OCI-LY3 (cell line): ENCODE data around the gene HLTF.

Source experiments
- H2AFZ ChIP-seq: fragments of 200-600, 300-600 bp; shearing (Covaris generic); 2 replicates; pipeline ENCODE4 v1.6.0; 2014; ENCODE audit warnings: antibody characterized with exemption, low read depth, low read length
- H3K27ac ChIP-seq: fragments of 200-600, 300-600 bp; sonication (generic); 2 replicates; pipeline ENCODE4 v1.5.1; 2014; ENCODE audit warnings: mild to moderate bottlenecking, low read length, moderate library complexity, mixed read lengths
- H3K27me3 ChIP-seq: fragments of 200-600, 300-600 bp; sonication (generic); 2 replicates; pipeline ENCODE4 v1.6.1; 2014; ENCODE audit warnings: low read depth, low read length, mixed read lengths
- H3K36me3 ChIP-seq: fragments of 200-600, 300-600 bp; sonication (generic); replicated peaks from 2 replicates; pipeline ENCODE3; 2014; ENCODE audit warnings: low read depth, low read length, mixed read lengths
- H3K4me1 ChIP-seq: fragments of 300-600, 200-600 bp; sonication (generic); 2 replicates; pipeline ENCODE4 v1.6.1; 2014; ENCODE audit warnings: low read length, mixed read lengths
- H3K4me2 ChIP-seq: fragments of 200-600, 300-600 bp; sonication (generic); 2 replicates; pipeline ENCODE4 v1.6.1; 2014; ENCODE audit warnings: low read length, mixed read lengths
- H3K4me3 ChIP-seq: fragments of 300-600, 200-600 bp; sonication (generic); 2 replicates; pipeline ENCODE4 v1.5.1; 2014; ENCODE audit warnings: antibody characterized with exemption, mild to moderate bottlenecking, low read length, moderate library complexity
- H3K79me2 ChIP-seq: fragments of 300-600, 200-600 bp; shearing (Covaris generic); 2 replicates; pipeline ENCODE4 v1.6.1; 2014; ENCODE audit warnings: mild to moderate bottlenecking, low read length, mixed read lengths
- H3K9ac ChIP-seq: fragments of 300-600, 200-600 bp; shearing (Covaris generic); 2 replicates; pipeline ENCODE4 v1.6.0; 2014; ENCODE audit warnings: mild to moderate bottlenecking, low read length, moderate library complexity
- H3K9me3 ChIP-seq: fragments of 200-600, 300-600 bp; shearing (Covaris generic); 2 replicates; pipeline ENCODE4 v1.6.1; 2014; ENCODE audit warnings: low read length, mixed read lengths; ENCODE audit not compliant: insufficient read depth
- H4K20me1 ChIP-seq: fragments of 200-600, 300-600 bp; sonication (generic); 2 replicates; pipeline ENCODE4 v1.6.1; 2016; ENCODE audit warnings: low read length, mixed read lengths; ENCODE audit not compliant: insufficient read depth
- EZH2phosphoT487 ChIP-seq: fragments of 200-600 bp; shearing (Covaris generic); IDR thresholded peaks from 2 replicates; pipeline ENCODE4 v1.6.1; 2018; ENCODE audit warnings: antibody characterized with exemption, mixed run types, low read depth
- TF ChIP-seq, protein P1 (sequence below): fragments of 200-600, 300-600 bp; sonication (generic); IDR thresholded peaks from 2 replicates; pipeline ENCODE4 v1.5.1; 2014; ENCODE audit warnings: antibody characterized with exemption, low read length, low read depth

Gene HLTF

DNA sequence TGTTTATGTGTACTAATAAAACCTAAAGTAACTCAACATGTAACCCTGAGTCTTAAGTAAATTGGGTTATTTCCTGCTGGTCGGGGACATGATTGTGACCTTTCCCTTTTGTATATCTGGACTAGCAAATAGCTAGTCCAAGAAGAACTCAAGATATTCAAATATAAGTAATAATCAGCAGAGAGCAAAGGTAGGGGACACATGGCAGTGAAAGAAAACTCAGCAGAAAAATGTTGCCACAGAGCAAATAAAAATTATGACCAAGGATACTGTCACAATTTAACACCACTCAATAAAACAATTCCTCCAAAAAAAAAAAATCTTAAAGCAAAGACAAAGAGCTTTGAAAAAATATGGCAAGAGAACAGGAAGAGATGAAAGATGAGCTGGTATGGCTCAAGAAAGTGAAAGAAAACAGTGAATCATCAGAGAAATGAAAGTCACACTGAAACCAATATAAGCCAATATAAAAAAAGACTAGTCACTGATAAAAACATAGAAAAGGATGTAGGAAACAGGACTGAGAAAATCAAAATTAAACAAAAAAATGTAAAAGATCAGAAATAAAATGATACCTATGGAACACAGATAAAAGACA is 43.4 kb downstream of the HLTF start:
- Histone ChIP-seq H3K9ac (peak overlapping the region; percentile 24; the same call in 1 of the 2 replicates), H3K4me2 (peak overlapping the region; percentile 61), H3K9me3 (no peaks in the 10 kb centered on the region), H4K20me1 (no peaks in the 10 kb centered on the region), H3K79me2 (no peaks in the 10 kb centered on the region), H3K36me3 (peaks cover 8% of the 10 kb centered on the region), H3K27me3 (no peaks in the 10 kb centered on the region), H3K4me1 (peaks cover 49% of the 10 kb centered on the region), H3K27ac (peak overlapping the region; percentile 34), H3K4me3 (peak overlapping the region; percentile 27), H2AFZ (no peak overlapping the region; the same call in 1 of the 2 replicates)
- TF ChIP-seq, protein P1, sequence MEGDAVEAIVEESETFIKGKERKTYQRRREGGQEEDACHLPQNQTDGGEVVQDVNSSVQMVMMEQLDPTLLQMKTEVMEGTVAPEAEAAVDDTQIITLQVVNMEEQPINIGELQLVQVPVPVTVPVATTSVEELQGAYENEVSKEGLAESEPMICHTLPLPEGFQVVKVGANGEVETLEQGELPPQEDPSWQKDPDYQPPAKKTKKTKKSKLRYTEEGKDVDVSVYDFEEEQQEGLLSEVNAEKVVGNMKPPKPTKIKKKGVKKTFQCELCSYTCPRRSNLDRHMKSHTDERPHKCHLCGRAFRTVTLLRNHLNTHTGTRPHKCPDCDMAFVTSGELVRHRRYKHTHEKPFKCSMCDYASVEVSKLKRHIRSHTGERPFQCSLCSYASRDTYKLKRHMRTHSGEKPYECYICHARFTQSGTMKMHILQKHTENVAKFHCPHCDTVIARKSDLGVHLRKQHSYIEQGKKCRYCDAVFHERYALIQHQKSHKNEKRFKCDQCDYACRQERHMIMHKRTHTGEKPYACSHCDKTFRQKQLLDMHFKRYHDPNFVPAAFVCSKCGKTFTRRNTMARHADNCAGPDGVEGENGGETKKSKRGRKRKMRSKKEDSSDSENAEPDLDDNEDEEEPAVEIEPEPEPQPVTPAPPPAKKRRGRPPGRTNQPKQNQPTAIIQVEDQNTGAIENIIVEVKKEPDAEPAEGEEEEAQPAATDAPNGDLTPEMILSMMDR: no peak
- no peak for TF ChIP-seq EZH2phosphoT487

- no peak overlapping the region for H3K27ac ChIP-seq
- peak overlapping the region; percentile 16 for H3K4me2 ChIP-seq
- peaks cover 8% of the 10 kb centered on the region for H3K36me3 ChIP-seq
- TF ChIP-seq EZH2phosphoT487: no peak
- TF ChIP-seq, protein P1: no peak
- no peak overlapping the region for H3K9ac ChIP-seq
- no peaks in the 10 kb centered on the region for H4K20me1 ChIP-seq
- no peaks in the 10 kb centered on the region for H3K9me3 ChIP-seq
- H3K79me2 ChIP-seq: no peaks in the 10 kb centered on the region
- H2AFZ ChIP-seq: no peak overlapping the region
- no peak overlapping the region for H3K4me3 ChIP-seq
- no peaks in the 10 kb centered on the region for H3K27me3 ChIP-seq
- H3K4me1 ChIP-seq: peaks cover 52% of the 10 kb centered on the region
Observed at GRCh38 chr3:149038322-149038721, 48.0 kb downstream of the HLTF start.

DNA sequence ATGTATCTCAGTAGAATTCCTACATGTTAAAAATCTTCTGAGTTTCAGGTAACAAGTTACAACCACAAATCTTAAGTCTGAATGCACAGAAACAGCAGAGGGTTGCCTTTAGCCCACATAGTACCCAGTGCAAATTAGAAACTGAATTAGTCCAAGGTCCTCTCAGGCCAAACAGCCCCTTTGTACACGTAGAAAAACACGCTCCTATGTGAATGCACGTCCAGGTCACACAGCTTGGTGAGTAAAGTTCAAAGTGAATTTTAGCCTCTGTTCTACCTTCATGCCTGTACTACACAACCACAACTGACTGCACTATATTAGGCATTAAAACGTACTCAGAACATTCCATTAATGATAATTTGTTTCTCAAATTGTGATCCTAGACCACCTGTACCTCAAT is 48.6 kb downstream of the HLTF start:
- TF ChIP-seq, protein P1: no peak
- no peak for TF ChIP-seq EZH2phosphoT487
- Histone ChIP-seq H4K20me1 (no peaks in the 10 kb centered on the region), H3K9me3 (no peaks in the 10 kb centered on the region), H3K27ac (no peak overlapping the region), H3K4me3 (no peak overlapping the region), H3K36me3 (peaks cover 8% of the 10 kb centered on the region), H3K9ac (no peak overlapping the region), H3K4me1 (peaks cover 46% of the 10 kb centered on the region), H3K79me2 (no peaks in the 10 kb centered on the region), H3K27me3 (no peaks in the 10 kb centered on the region), H2AFZ (no peak overlapping the region), H3K4me2 (peak overlapping the region; percentile 16)

DNA sequence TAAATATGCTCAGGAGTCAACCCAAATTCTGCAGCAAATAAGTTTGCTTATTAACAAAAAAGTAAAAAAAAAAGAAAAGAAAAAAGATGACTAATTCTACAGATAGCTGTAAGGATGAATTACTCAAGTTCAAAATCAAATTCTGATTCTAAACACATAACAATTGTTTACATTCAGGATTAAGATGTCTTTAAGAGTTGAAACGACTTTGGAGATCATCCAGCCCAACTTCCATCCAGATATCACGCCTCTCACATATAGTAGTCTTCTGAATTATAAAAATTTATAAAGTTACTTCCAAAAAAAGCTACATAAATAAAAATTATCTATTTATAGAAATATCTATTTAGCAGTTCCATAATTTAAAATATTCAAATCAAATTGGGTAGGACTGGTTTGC is 55.2 kb downstream of the HLTF start:
- Histone ChIP-seq H3K36me3 (peaks cover 19% of the 10 kb centered on the region), H3K4me2 (no peak overlapping the region), H3K4me1 (0 out of 2 replicates have a peak, but pooled peaks cover 3% of the 10 kb centered on the region), H3K27me3 (no peaks in the 10 kb centered on the region), H3K79me2 (no peaks in the 10 kb centered on the region), H3K27ac (no peak overlapping the region), H4K20me1 (no peaks in the 10 kb centered on the region), H3K9me3 (no peaks in the 10 kb centered on the region), H3K4me3 (no peak overlapping the region), H2AFZ (no peak overlapping the region), H3K9ac (no peak overlapping the region)
- TF ChIP-seq, protein P1: no peak
- no peak for TF ChIP-seq EZH2phosphoT487
